Activated CD4-positive, CD25-positive, alpha-beta regulatory T cell treated with anti-CD3 and anti-CD28 coated beads, Interleukin-2, amount 50 U/mL, for 16 hours (primary cell): ENCODE data around the gene SNRK.
"Not testable (repeated sequence)": the region's sequence is repeated elsewhere in the genome, so short reads cannot be mapped to it uniquely, and the experiment has no call there.

ENCODE experiments used
- DNase-seq: peaks from one replicate; pipeline ENCODE4 v3.0.0-alpha.2; 2020; ENCODE audit warnings: low read depth, low spot score

SNRK gene

GRCh38 chr3:43346978-43347749 is 60.8 kb downstream of the SNRK start:
- no peak for DNase-seq

- DNase-seq: no peak
Measured at GRCh38 chr3:43347774-43348173, 61.4 kb downstream of the SNRK start.

GRCh38 chr3:43348350-43348749 is 62.0 kb downstream of the SNRK start:
- no peak for DNase-seq

- DNase-seq: no peak
Measured at GRCh38 chr3:43348852-43349574, 62.7 kb downstream of the SNRK start.

GRCh38 chr3:43349716-43350115 is 63.4 kb downstream of the SNRK start:
- DNase-seq: no peak

- no peak for DNase-seq
Measured at GRCh38 chr3:43353393-43353792, 67.1 kb downstream of the SNRK start.

- no peak for DNase-seq
Measured at GRCh38 chr3:43353923-43354670, 67.8 kb downstream of the SNRK start.

GRCh38 chr3:43356033-43356432 is 69.7 kb downstream of the SNRK start:
- DNase-seq: not testable (repeated sequence)

GRCh38 chr3:43361077-43361476 is 74.7 kb downstream of the SNRK start:
- DNase-seq: no peak

- DNase-seq: no peak
Measured at GRCh38 chr3:43362183-43362582, 75.8 kb downstream of the SNRK start.

GRCh38 chr3:43362961-43363360 is 76.6 kb downstream of the SNRK start:
- no peak for DNase-seq

GRCh38 chr3:43363621-43364266 is 77.4 kb downstream of the SNRK start:
- DNase-seq: no peak

GRCh38 chr3:43364494-43364893 is 78.2 kb downstream of the SNRK start:
- DNase-seq: no peak

GRCh38 chr3:43364926-43365325 is 78.6 kb downstream of the SNRK start:
- no peak for DNase-seq

GRCh38 chr3:43365601-43366305 is 79.4 kb downstream of the SNRK start:
- DNase-seq: no peak

- DNase-seq: no peak
Measured at GRCh38 chr3:43366481-43366880, 80.1 kb downstream of the SNRK start.

GRCh38 chr3:43366885-43367284 is 80.5 kb downstream of the SNRK start:
- DNase-seq: no peak

GRCh38 chr3:43369404-43370292 is 83.3 kb downstream of the SNRK start:
- no peak for DNase-seq

GRCh38 chr3:43370293-43370980 is 84.1 kb downstream of the SNRK start:
- DNase-seq: no peak

GRCh38 chr3:43371494-43371893 is 85.2 kb downstream of the SNRK start:
- no peak for DNase-seq
